ENCODE measurements around the gene SYN1. TPM values are rescaled to one million over a fixed set of nuclear protein-coding genes. Genes with fewer than 3 reads are reported as not detected.
A peak's percentile ranks its signal among the peaks of the same experiment; 100 is the strongest.

SYN1 gene
- total and polyA plus RNA-seq, 8 donors = 0.45 to 1.7 (median 1.5) TPM; not detected in 5

DNA sequence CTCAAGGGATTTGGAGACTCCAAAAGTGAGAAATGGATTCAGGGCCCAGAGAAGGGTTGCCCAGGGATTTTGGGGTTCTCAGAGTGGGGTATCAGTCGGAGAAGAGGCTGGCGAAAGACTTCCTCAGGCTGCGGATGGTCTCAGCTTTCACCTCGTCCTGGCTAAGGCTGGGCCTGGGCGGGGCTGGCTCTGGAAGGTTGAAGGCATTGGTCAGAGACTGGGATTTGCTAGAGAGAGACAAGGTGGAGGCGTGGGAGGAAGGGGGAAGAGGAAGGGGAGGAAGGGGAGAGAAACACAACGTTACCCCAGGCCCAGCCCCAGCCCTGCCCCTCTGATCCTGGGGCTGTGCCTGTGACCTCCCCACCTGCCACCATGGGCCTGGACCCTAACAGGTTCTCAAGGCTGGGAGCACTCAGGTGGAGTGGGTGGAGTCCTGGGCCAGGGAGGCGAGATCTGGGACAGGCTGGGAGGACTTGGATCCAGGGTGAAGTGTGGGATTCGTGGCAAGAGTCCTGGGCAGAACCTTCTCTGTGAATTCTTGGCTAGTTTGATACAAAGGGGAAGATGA is 46.8 kb downstream of the SYN1 start:
- 32 to 63% (median 46%) methylated on average over 6 to 9 of the region's 9 CpGs for WGBS, 5 donors
- intact Hi-C loops (cut with DNase I; ENCODE audit: low total_unique reads) = no loop called here
- no peak for DNase-seq
- Histone ChIP-seq H3K4me3 (no peak overlapping the region), H3K36me3 (peaks cover 17 to 44% (median 41%) of the 10 kb centered on the region in 4 donors), H3K9me3 (no peaks in the 10 kb centered on the region), H3K27me3 (no peaks in the 10 kb centered on the region), H3K4me1 (peaks cover 0 to 26% (median 14%) of the 10 kb centered on the region in 4 donors), H3K27ac (peak overlapping the region in 4 of 5 donors; percentile 14 to 69 (median 54))
- TF ChIP-seq POLR2AphosphoS5 (IDR thresholded peaks at IDR 0.05) (no peak), EP300 (IDR thresholded peaks at IDR 0.05) (no peak), POLR2A (IDR thresholded peaks at IDR 0.05) (no peak)
- TF ChIP-seq, protein P1, sequence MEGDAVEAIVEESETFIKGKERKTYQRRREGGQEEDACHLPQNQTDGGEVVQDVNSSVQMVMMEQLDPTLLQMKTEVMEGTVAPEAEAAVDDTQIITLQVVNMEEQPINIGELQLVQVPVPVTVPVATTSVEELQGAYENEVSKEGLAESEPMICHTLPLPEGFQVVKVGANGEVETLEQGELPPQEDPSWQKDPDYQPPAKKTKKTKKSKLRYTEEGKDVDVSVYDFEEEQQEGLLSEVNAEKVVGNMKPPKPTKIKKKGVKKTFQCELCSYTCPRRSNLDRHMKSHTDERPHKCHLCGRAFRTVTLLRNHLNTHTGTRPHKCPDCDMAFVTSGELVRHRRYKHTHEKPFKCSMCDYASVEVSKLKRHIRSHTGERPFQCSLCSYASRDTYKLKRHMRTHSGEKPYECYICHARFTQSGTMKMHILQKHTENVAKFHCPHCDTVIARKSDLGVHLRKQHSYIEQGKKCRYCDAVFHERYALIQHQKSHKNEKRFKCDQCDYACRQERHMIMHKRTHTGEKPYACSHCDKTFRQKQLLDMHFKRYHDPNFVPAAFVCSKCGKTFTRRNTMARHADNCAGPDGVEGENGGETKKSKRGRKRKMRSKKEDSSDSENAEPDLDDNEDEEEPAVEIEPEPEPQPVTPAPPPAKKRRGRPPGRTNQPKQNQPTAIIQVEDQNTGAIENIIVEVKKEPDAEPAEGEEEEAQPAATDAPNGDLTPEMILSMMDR (IDR thresholded peaks at IDR 0.05) = no peak

DNA sequence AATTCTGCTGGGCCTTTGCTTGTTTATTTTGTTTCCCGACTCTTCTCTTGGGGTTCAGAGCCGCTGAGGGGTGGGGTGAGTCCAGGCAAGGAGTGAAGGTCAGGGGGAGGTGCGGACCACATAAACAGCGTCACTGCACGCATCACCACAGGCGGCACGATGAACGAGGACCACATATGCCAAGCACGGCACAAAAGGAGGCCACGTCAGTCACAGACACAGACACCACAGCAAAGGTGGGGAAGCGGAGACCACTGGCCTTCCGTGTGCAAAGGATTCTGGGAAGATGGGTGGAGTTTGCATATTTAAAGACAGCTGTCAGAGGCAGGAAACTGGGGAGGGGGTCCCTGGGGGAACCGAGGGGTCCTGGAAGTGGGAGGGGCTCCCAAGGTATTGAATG is 47.8 kb downstream of the SYN1 start:
- WGBS, 5 donors = 86 to 92% (median 90%) methylated on average over 3 to 13 of the region's 13 CpGs
- no peaks in the 10 kb centered on the region for H3K27me3 ChIP-seq
- peaks cover 17 to 54% (median 51%) of the 10 kb centered on the region in 4 donors for H3K36me3 ChIP-seq
- H3K4me1 ChIP-seq = peaks cover 0 to 21% (median 14%) of the 10 kb centered on the region in 4 donors
- H3K9me3 ChIP-seq = no peaks in the 10 kb centered on the region
- no peak for TF ChIP-seq POLR2AphosphoS5 (IDR thresholded peaks at IDR 0.05)
- TF ChIP-seq, protein P1 (IDR thresholded peaks at IDR 0.05) = no peak
- TF ChIP-seq POLR2A (IDR thresholded peaks at IDR 0.05) = no peak
- no peak for TF ChIP-seq EP300 (IDR thresholded peaks at IDR 0.05)
- intact Hi-C loops (cut with DNase I; ENCODE audit: low total_unique reads) = no loop called here
- H3K4me3 ChIP-seq = no peak overlapping the region
- no peak for DNase-seq
- no peak overlapping the region for H3K27ac ChIP-seq

DNA sequence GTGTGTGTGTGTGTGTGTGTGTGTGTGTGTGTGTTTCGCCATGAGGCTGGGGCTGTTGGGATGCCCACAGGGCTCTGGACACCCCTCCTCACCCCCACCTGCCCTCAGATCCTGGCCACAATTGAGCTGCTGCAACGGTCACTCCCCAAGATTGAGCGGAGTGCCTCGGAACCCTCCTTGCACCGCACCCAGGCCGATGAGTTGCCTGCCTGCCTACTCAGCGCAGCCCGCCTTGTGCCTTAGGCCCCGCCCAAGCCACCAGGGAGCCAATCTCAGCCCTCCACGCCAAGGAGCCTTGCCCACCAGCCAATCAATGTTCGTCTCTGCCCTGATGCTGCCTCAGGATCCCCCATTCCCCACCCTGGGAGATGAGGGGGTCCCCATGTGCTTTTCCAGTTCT is 48.4 kb downstream of the SYN1 start:
- Histone ChIP-seq H3K4me1 (peaks cover 0 to 21% (median 14%) of the 10 kb centered on the region in 4 donors), H3K27me3 (no peaks in the 10 kb centered on the region), H3K4me3 (no peak overlapping the region), H3K9me3 (no peaks in the 10 kb centered on the region), H3K27ac (no peak overlapping the region), H3K36me3 (peaks cover 17 to 61% (median 58%) of the 10 kb centered on the region in 4 donors)
- DNase-seq = no peak
- TF ChIP-seq, protein P1 (IDR thresholded peaks at IDR 0.05) = no peak
- TF ChIP-seq EP300 (IDR thresholded peaks at IDR 0.05) (no peak), POLR2AphosphoS5 (IDR thresholded peaks at IDR 0.05) (no peak), POLR2A (IDR thresholded peaks at IDR 0.05) (no peak)
- 80 to 95% (median 86%) methylated on average over 2 to 11 of the region's 11 CpGs for WGBS, 5 donors
- intact Hi-C loops (cut with DNase I; ENCODE audit: low total_unique reads) = no loop called here

DNA sequence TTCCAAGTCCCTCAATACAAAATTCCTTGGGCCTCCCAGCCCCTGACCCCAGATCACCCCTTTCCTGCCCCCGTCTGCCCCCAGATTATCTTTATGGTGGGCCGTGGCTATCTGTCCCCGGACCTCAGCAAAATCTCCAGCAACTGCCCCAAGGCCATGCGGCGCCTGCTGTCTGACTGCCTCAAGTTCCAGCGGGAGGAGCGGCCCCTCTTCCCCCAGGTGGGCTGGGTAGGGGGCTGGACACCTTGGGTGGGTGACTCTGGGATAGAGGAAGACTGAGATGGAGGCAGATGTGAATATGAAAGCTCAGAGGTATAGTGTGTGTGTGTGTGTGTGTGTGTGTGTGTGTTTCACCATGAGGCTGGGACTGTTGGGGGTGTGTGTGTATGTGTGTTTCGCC is 48.9 kb downstream of the SYN1 start:
- Histone ChIP-seq H3K9me3 (no peaks in the 10 kb centered on the region), H3K27ac (no peak overlapping the region), H3K4me1 (peaks cover 0 to 21% (median 14%) of the 10 kb centered on the region in 4 donors), H3K36me3 (peaks cover 17 to 63% (median 61%) of the 10 kb centered on the region in 4 donors), H3K4me3 (no peak overlapping the region), H3K27me3 (no peaks in the 10 kb centered on the region)
- 84 to 94% (median 90%) methylated on average over 4 to 8 of the region's 8 CpGs for WGBS, 5 donors
- TF ChIP-seq POLR2AphosphoS5 (IDR thresholded peaks at IDR 0.05) (no peak), POLR2A (IDR thresholded peaks at IDR 0.05) (no peak), EP300 (IDR thresholded peaks at IDR 0.05) (no peak)
- TF ChIP-seq, protein P1 (IDR thresholded peaks at IDR 0.05) = no peak
- intact Hi-C loops (cut with DNase I; ENCODE audit: low total_unique reads) = no loop called here
- no peak for DNase-seq
